ENCODE measurements around the gene SULT2A1. TPM values are rescaled to one million over a fixed set of nuclear protein-coding genes. Genes with fewer than 3 reads are reported as not detected.

The SULT2A1 gene
- total RNA-seq, 1 donor from 2014 or later: not detected

- Mint-ChIP-seq H3K4me3 (no peak overlapping the region), H3K27ac (peak overlapping the region; percentile 61), H3K4me1 (peaks cover 11% of the 10 kb centered on the region), H3K9me3 (no peaks in the 10 kb centered on the region), H3K36me3 (no peaks in the 10 kb centered on the region), H3K27me3 (ENCODE audit: insufficient read depth, low read depth) (peaks cover 4% of the 10 kb centered on the region)
- H3K9ac ChIP-seq: no peak overlapping the region
- peak overlapping the region; percentile 15 for H2AFZ ChIP-seq (replicated peaks)
- no peaks in the 10 kb centered on the region for H3K9me3 ChIP-seq (ENCODE audit: low read depth)
- H3K27ac ChIP-seq: peak overlapping the region; percentile 6
- TF ChIP-seq EZH2 (IDR thresholded peaks at IDR 0.05): no peak
- peaks cover 18% of the 10 kb centered on the region for H3K4me1 ChIP-seq
- H3K79me2 ChIP-seq (ENCODE audit: low read depth): no peaks in the 10 kb centered on the region
- no peak overlapping the region for H3K4me3 ChIP-seq
- peaks cover 56% of the 10 kb centered on the region for H3F3A ChIP-seq (ENCODE audit: low read depth)
- no peaks in the 10 kb centered on the region for H3K27me3 ChIP-seq
- H3K36me3 ChIP-seq: no peaks in the 10 kb centered on the region
- DNase-seq (ENCODE audit: low spot score): peak; percentile 83
- H4K20me1 ChIP-seq (ENCODE audit: low read depth): no peaks in the 10 kb centered on the region
- peak overlapping the region; percentile 64 for H3K4me2 ChIP-seq
Observed at GRCh38 chr19:47839913-47840312, 46.2 kb downstream of the SULT2A1 start.

- Histone ChIP-seq H3K27ac (peak overlapping the region; percentile 6), H3K27me3 (no peaks in the 10 kb centered on the region), H2AFZ (replicated peaks) (peak overlapping the region; percentile 15), H3K9me3 (ENCODE audit: low read depth) (no peaks in the 10 kb centered on the region), H4K20me1 (ENCODE audit: low read depth) (no peaks in the 10 kb centered on the region), H3K79me2 (ENCODE audit: low read depth) (no peaks in the 10 kb centered on the region), H3K36me3 (no peaks in the 10 kb centered on the region), H3K4me2 (peak overlapping the region; percentile 64), H3K4me3 (no peak overlapping the region), H3K9ac (no peak overlapping the region), H3K4me1 (peaks cover 18% of the 10 kb centered on the region), H3F3A (ENCODE audit: low read depth) (peaks cover 56% of the 10 kb centered on the region)
- H3K9me3 Mint-ChIP-seq: peaks cover 2% of the 10 kb centered on the region
- H3K27me3 Mint-ChIP-seq (ENCODE audit: insufficient read depth, low read depth): peaks cover 5% of the 10 kb centered on the region
- no peaks in the 10 kb centered on the region for H3K36me3 Mint-ChIP-seq
- DNase-seq (ENCODE audit: low spot score): peak; percentile 28
- no peak overlapping the region for H3K4me3 Mint-ChIP-seq
- H3K4me1 Mint-ChIP-seq: peaks cover 11% of the 10 kb centered on the region
- peak overlapping the region; percentile 61 for H3K27ac Mint-ChIP-seq
- TF ChIP-seq EZH2phosphoT487 (IDR thresholded peaks at IDR 0.05) (no peak), EZH2 (IDR thresholded peaks at IDR 0.05) (no peak), CTCF (IDR thresholded peaks at IDR 0.05) (no peak)
Observed at GRCh38 chr19:47839411-47839810, 46.7 kb downstream of the SULT2A1 start.

GRCh38 chr19:47836038-47836437 lies 50.1 kb downstream of the SULT2A1 start:
- peaks cover 15% of the 10 kb centered on the region for H3K4me1 ChIP-seq
- no peak for DNase-seq (ENCODE audit: low spot score)
- Mint-ChIP-seq H3K27ac (no peak overlapping the region), H3K27me3 (ENCODE audit: insufficient read depth, low read depth) (peaks cover 9% of the 10 kb centered on the region), H3K4me1 (peaks cover 10% of the 10 kb centered on the region), H3K9me3 (peaks cover 2% of the 10 kb centered on the region), H3K4me3 (no peak overlapping the region), H3K36me3 (no peaks in the 10 kb centered on the region)
- H2AFZ ChIP-seq (replicated peaks): no peak overlapping the region
- H3K27ac ChIP-seq: no peak overlapping the region
- H3K36me3 ChIP-seq: no peaks in the 10 kb centered on the region
- no peaks in the 10 kb centered on the region for H3K27me3 ChIP-seq
- H4K20me1 ChIP-seq (ENCODE audit: low read depth): no peaks in the 10 kb centered on the region
- H3K4me3 ChIP-seq: no peak overlapping the region
- H3K4me2 ChIP-seq: no peak overlapping the region
- no peak overlapping the region for H3K9ac ChIP-seq
- TF ChIP-seq EZH2 (IDR thresholded peaks at IDR 0.05): no peak
- no peak for TF ChIP-seq EZH2phosphoT487 (IDR thresholded peaks at IDR 0.05)
- TF ChIP-seq CTCF (IDR thresholded peaks at IDR 0.05): no peak
- H3F3A ChIP-seq (ENCODE audit: low read depth): peaks cover 49% of the 10 kb centered on the region
- H3K79me2 ChIP-seq (ENCODE audit: low read depth): no peaks in the 10 kb centered on the region
- H3K9me3 ChIP-seq (ENCODE audit: low read depth): no peaks in the 10 kb centered on the region

GRCh38 chr19:47832723-47833122 lies 53.4 kb downstream of the SULT2A1 start:
- Histone ChIP-seq H3K4me3 (no peak overlapping the region), H3K36me3 (no peaks in the 10 kb centered on the region), H3K27ac (no peak overlapping the region), H4K20me1 (ENCODE audit: low read depth) (no peaks in the 10 kb centered on the region), H3K79me2 (ENCODE audit: low read depth) (no peaks in the 10 kb centered on the region), H3K4me1 (peaks cover 11% of the 10 kb centered on the region), H3K9me3 (ENCODE audit: low read depth) (no peaks in the 10 kb centered on the region), H3K9ac (no peak overlapping the region), H3K4me2 (no peak overlapping the region), H3F3A (ENCODE audit: low read depth) (peaks cover 22% of the 10 kb centered on the region), H2AFZ (replicated peaks) (no peak overlapping the region), H3K27me3 (no peaks in the 10 kb centered on the region)
- DNase-seq (ENCODE audit: low spot score): no peak
- H3K4me3 Mint-ChIP-seq: no peak overlapping the region
- H3K27ac Mint-ChIP-seq: no peak overlapping the region
- TF ChIP-seq EZH2 (IDR thresholded peaks at IDR 0.05) (no peak), CTCF (IDR thresholded peaks at IDR 0.05) (peak; percentile 6)
- H3K9me3 Mint-ChIP-seq: peaks cover 2% of the 10 kb centered on the region
- peaks cover 16% of the 10 kb centered on the region for H3K27me3 Mint-ChIP-seq (ENCODE audit: insufficient read depth, low read depth)
- no peaks in the 10 kb centered on the region for H3K36me3 Mint-ChIP-seq
- H3K4me1 Mint-ChIP-seq: peaks cover 15% of the 10 kb centered on the region

Measured in neural progenitor cell (in vitro differentiated cells).